ENCODE data around the gene TM4SF20. TPM values are rescaled to one million over a fixed set of nuclear protein-coding genes. Genes with fewer than 3 reads are reported as not detected.

Gene TM4SF20
- total and polyA plus RNA-seq, 4 donors = not detected

- no peak for DNase-seq (ENCODE audit: low spot score)
- Histone ChIP-seq H3K4me1 (ENCODE audit: control insufficient read depth in 4 of 4, insufficient read depth in 4 of 4, low read length in 3 of 4) (peaks cover 0 to 14% (median 5%) of the 10 kb centered on the region in 4 donors), H3K4me3 (ENCODE audit: low read depth in 1 of 3, low read length in 3 of 3) (no peak overlapping the region), H3K9ac (ENCODE audit: low read depth in 1 of 2, low read length in 2 of 2) (no peak overlapping the region), H3K27me3 (ENCODE audit: control insufficient read depth in 4 of 4, insufficient read depth in 4 of 4, low read length in 3 of 4) (no peaks in the 10 kb centered on the region), H3K36me3 (ENCODE audit: control insufficient read depth in 4 of 4, insufficient read depth in 3 of 4, low read depth in 1 of 4, low read length in 3 of 4) (peaks cover 2 to 17% (median 11%) of the 10 kb centered on the region in 4 donors), H3K27ac (ENCODE audit: low read depth in 1 of 2, low read length in 2 of 2) (no peak overlapping the region), H3K9me3 (ENCODE audit: control insufficient read depth in 4 of 4, low read length in 3 of 4) (no peaks in the 10 kb centered on the region)
- WGBS = 95% methylated on average over 1 of the region's 1 CpG
- TF ChIP-seq ATF3 (IDR thresholded peaks at IDR 0.05) = no peak
- peak in 1 of 2 donors; percentile 6 for TF ChIP-seq RXRA (IDR thresholded peaks at IDR 0.05)
Measured at GRCh38 chr2:227335713-227336112, 43.4 kb downstream of the TM4SF20 start.

- TF ChIP-seq RAD21 (IDR thresholded peaks at IDR 0.05) (no peak), ZBTB33 (IDR thresholded peaks at IDR 0.05) (no peak), GABPA (IDR thresholded peaks at IDR 0.05 in 1 of 2, conservative IDR thresholded peaks at IDR 0.05 in 1 of 2) (no peak), TAF1 (conservative IDR thresholded peaks at IDR 0.05) (no peak)
- Histone ChIP-seq H3K9me3 (ENCODE audit: control insufficient read depth in 4 of 4, low read length in 3 of 4) (peaks cover 0 to 1% (median 0%) of the 10 kb centered on the region in 4 donors), H3K27ac (ENCODE audit: low read depth in 1 of 2, low read length in 2 of 2) (no peak overlapping the region), H3K9ac (ENCODE audit: low read depth in 1 of 2, low read length in 2 of 2) (no peak overlapping the region), H3K36me3 (ENCODE audit: control insufficient read depth in 4 of 4, insufficient read depth in 3 of 4, low read depth in 1 of 4, low read length in 3 of 4) (peaks cover 0 to 2% (median 1%) of the 10 kb centered on the region in 4 donors), H3K27me3 (ENCODE audit: control insufficient read depth in 4 of 4, insufficient read depth in 4 of 4, low read length in 3 of 4) (no peaks in the 10 kb centered on the region), H3K4me3 (ENCODE audit: low read depth in 1 of 3, low read length in 3 of 3) (peak overlapping the region in 1 of 3 donors; percentile 93), H3K4me1 (ENCODE audit: control insufficient read depth in 4 of 4, insufficient read depth in 4 of 4, low read length in 3 of 4) (peaks cover 6 to 21% (median 13%) of the 10 kb centered on the region in 4 donors)
- no peak for DNase-seq (ENCODE audit: low spot score)
- WGBS = 96% methylated on average over 6 of the region's 6 CpGs
Measured at GRCh38 chr2:227326783-227327182, 52.3 kb downstream of the TM4SF20 start.

GRCh38 chr2:227325839-227326195 lies 53.3 kb downstream of the TM4SF20 start:
- WGBS = under 1% methylated on average over 13 of the region's 13 CpGs

More at GRCh38 chr2:227325839-227326195, 53.3 kb downstream of the TM4SF20 start:
- no peaks in the 10 kb centered on the region for H3K27me3 ChIP-seq (ENCODE audit: control insufficient read depth in 4 of 4, insufficient read depth in 4 of 4, low read length in 3 of 4)
- peak overlapping the region; percentile 93 to 97 (median 95) for H3K4me3 ChIP-seq (ENCODE audit: low read depth in 1 of 3, low read length in 3 of 3)
- peaks cover 0 to 1% (median 0%) of the 10 kb centered on the region in 4 donors for H3K9me3 ChIP-seq (ENCODE audit: control insufficient read depth in 4 of 4, low read length in 3 of 4)
- peak overlapping the region; percentile 88 to 95 for H3K27ac ChIP-seq (ENCODE audit: low read depth in 1 of 2, low read length in 2 of 2)
- H3K4me1 ChIP-seq (ENCODE audit: control insufficient read depth in 4 of 4, insufficient read depth in 4 of 4, low read length in 3 of 4) = peaks cover 6 to 21% (median 13%) of the 10 kb centered on the region in 4 donors
- no peak for TF ChIP-seq JUND (IDR thresholded peaks at IDR 0.05)
- TF ChIP-seq MAX (IDR thresholded peaks at IDR 0.05) = no peak
- no peak for TF ChIP-seq FOXA1 (IDR thresholded peaks at IDR 0.05)
- no peak for TF ChIP-seq FOXA2 (IDR thresholded peaks at IDR 0.05)
- no peak for TF ChIP-seq GABPA (IDR thresholded peaks at IDR 0.05 in 1 of 2, conservative IDR thresholded peaks at IDR 0.05 in 1 of 2)
- TF ChIP-seq YY1 (IDR thresholded peaks at IDR 0.05) = no peak
- no peak for TF ChIP-seq HNF4A (conservative IDR thresholded peaks at IDR 0.05)
- TF ChIP-seq TAF1 (conservative IDR thresholded peaks at IDR 0.05) = no peak
- no peak for TF ChIP-seq CTCF (IDR thresholded peaks at IDR 0.05; ENCODE audit: low read depth, low read length, missing input control)
- no peak for TF ChIP-seq HNF4G (IDR thresholded peaks at IDR 0.05)
- TF ChIP-seq NR2F2 (IDR thresholded peaks at IDR 0.05) = no peak
- no peak for TF ChIP-seq REST (IDR thresholded peaks at IDR 0.05)
- TF ChIP-seq ZBTB33 (IDR thresholded peaks at IDR 0.05) = no peak
- no peak for TF ChIP-seq SP1 (IDR thresholded peaks at IDR 0.05)
- no peak for TF ChIP-seq ATF3 (IDR thresholded peaks at IDR 0.05)
- no peak for TF ChIP-seq EGR1 (IDR thresholded peaks at IDR 0.05; ENCODE audit: low read depth in 2 of 2)
- TF ChIP-seq RXRA (IDR thresholded peaks at IDR 0.05) = no peak
- no peak for TF ChIP-seq RAD21 (IDR thresholded peaks at IDR 0.05)
- H3K36me3 ChIP-seq (ENCODE audit: control insufficient read depth in 4 of 4, insufficient read depth in 3 of 4, low read depth in 1 of 4, low read length in 3 of 4) = peaks cover 0 to 2% (median 1%) of the 10 kb centered on the region in 4 donors
- H3K9ac ChIP-seq (ENCODE audit: low read depth in 1 of 2, low read length in 2 of 2) = peak overlapping the region; percentile 44 to 87
- DNase-seq (ENCODE audit: low spot score) = peak; percentile 45
